ENCODE data around the gene CAPN10.

CAPN10 gene

DNA sequence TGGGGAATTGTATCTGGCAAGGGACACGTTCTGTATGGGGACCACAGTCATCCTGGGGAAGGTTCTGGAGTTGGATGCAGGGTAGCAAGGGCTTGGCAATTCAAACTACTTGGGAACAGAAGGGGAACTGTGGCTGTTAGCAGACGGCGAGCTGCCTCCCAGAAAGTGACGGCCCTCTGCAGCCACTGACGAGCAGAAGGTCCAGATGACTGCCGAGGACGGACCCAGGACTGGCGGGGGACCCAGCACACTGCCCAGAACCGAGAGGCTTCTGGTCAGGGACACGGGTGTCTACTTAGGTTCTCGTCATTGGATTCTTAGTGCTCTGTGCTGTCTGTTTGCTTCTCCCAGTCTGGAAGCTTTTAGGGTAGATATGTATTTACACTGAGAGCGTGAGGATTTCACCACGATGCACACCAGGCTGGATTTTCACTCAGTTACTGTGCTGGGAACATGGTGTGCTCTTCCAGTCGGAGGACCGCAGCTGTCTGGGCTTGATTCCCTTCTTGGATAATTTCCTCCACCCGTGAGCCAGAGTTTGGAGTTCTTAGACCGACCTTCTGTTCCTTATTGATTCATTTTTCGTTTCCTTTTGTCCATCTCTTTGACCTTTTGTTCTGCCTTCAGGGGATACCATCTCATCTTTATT, 52.1 kb downstream of the CAPN10 start:
- H3K27me3 Mint-ChIP-seq (ENCODE audit: low read depth), result peaks cover 40% of the 10 kb centered on the region
- TF ChIP-seq CTCF (IDR thresholded peaks at IDR 0.05; ENCODE audit: unreplicated experiment in 3 of 3), result no peak
- no peaks in the 10 kb centered on the region for H3K36me3 Mint-ChIP-seq (ENCODE audit: low read depth)
- H3K27ac Mint-ChIP-seq, result no peak overlapping the region
- no peaks in the 10 kb centered on the region for H3K4me1 Mint-ChIP-seq
- peaks cover 15% of the 10 kb centered on the region for H3K9me3 Mint-ChIP-seq
- no peak overlapping the region for H3K4me3 Mint-ChIP-seq

DNA sequence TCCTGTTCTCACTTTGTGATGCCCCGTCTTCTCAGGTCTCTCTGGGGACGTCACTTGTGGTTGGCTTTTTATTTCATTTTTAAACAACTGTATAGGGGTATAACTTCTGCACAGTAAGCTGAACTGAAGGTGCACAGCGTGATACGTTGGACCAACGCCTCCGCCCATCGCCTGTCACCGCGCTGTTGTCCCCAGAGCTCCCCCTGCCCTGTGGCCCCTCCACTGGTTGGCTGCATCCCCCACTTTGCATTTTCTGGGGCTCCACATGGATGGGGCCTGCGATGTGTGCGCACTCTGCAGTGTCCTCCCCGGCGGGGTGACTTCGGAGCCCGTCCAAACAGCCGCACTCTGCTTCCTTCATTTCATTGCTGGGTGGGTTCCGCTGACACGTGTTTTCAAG, 53.0 kb downstream of the CAPN10 start:
- no peaks in the 10 kb centered on the region for H3K36me3 Mint-ChIP-seq (ENCODE audit: low read depth)
- TF ChIP-seq CTCF (IDR thresholded peaks at IDR 0.05; ENCODE audit: unreplicated experiment in 3 of 3), result no peak
- H3K27ac Mint-ChIP-seq, result no peak overlapping the region
- H3K27me3 Mint-ChIP-seq (ENCODE audit: low read depth), result peaks cover 48% of the 10 kb centered on the region
- H3K9me3 Mint-ChIP-seq, result peaks cover 8% of the 10 kb centered on the region
- H3K4me3 Mint-ChIP-seq, result no peak overlapping the region
- H3K4me1 Mint-ChIP-seq, result no peaks in the 10 kb centered on the region

GRCh38 chr2:240640939-240641338, 54.4 kb downstream of the CAPN10 start:
- Mint-ChIP-seq H3K27me3 (ENCODE audit: low read depth) (peaks cover 51% of the 10 kb centered on the region), H3K27ac (no peak overlapping the region), H3K36me3 (ENCODE audit: low read depth) (no peaks in the 10 kb centered on the region), H3K9me3 (peaks cover 3% of the 10 kb centered on the region), H3K4me3 (no peak overlapping the region), H3K4me1 (no peaks in the 10 kb centered on the region)
- TF ChIP-seq CTCF (IDR thresholded peaks at IDR 0.05; ENCODE audit: unreplicated experiment in 3 of 3), result peak in 2 of 3 experiments; percentile 13 to 47

- Mint-ChIP-seq H3K4me3 (no peak overlapping the region), H3K36me3 (ENCODE audit: low read depth) (no peaks in the 10 kb centered on the region), H3K4me1 (no peaks in the 10 kb centered on the region), H3K27me3 (ENCODE audit: low read depth) (peaks cover 48% of the 10 kb centered on the region), H3K9me3 (peaks cover 3% of the 10 kb centered on the region), H3K27ac (no peak overlapping the region)
- no peak for TF ChIP-seq CTCF (IDR thresholded peaks at IDR 0.05; ENCODE audit: unreplicated experiment in 3 of 3)
Observed at GRCh38 chr2:240642061-240642805, 55.7 kb downstream of the CAPN10 start.

DNA sequence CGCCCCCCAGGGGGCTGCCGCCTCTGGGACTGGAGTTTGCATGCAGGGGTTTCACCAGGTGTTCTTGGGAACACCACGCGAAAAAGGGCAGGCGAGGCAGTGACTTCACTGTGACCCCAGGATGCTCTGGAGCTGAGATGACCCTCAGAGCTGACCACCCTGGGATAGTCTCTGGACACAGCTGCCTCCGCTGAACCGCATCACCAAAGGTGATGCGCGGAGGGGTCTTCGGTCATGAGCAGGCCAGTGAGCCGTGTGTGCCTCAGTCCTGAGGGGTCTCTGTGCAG, 56.2 kb downstream of the CAPN10 start:
- no peak for TF ChIP-seq CTCF (IDR thresholded peaks at IDR 0.05; ENCODE audit: unreplicated experiment in 3 of 3)
- H3K4me3 Mint-ChIP-seq, result no peak overlapping the region
- peaks cover 48% of the 10 kb centered on the region for H3K27me3 Mint-ChIP-seq (ENCODE audit: low read depth)
- no peaks in the 10 kb centered on the region for H3K36me3 Mint-ChIP-seq (ENCODE audit: low read depth)
- no peak overlapping the region for H3K27ac Mint-ChIP-seq
- no peaks in the 10 kb centered on the region for H3K4me1 Mint-ChIP-seq
- H3K9me3 Mint-ChIP-seq, result peaks cover 3% of the 10 kb centered on the region
